Measurements from ENCODE around the gene MAPKAP1. TPM values are rescaled to one million over a fixed set of nuclear protein-coding genes. Genes with fewer than 3 reads are reported as not detected.

MAPKAP1 gene
- total RNA-seq, 2 experiments from 2014 or later = 66.2 to 78.8 TPM

DNA sequence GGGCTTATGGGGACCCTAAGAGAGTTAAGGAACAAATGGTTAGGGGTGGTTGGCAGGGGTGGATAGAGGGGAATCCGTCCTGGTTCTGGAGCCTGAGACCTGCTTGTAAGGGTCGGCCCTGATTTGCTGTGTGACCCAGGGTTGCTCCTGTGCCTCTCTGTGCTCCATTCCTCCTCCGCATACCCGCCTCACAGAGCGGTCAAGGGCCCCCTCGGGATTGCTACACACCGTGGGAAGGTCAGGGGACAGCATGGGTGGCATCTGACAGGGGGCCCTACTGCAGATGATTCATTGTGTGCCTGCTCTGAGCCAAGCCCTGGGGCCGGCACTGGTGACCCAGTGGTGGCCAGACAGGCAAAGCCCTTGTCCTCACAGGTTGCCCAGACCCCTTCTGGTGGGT is 283.0 kb downstream of the MAPKAP1 start:
- H3K36me3 ChIP-seq (ENCODE audit: insufficient read depth, low read length) = no peaks in the 10 kb centered on the region
- POLR2A ChIA-PET = no interaction called here
- intact Hi-C loops (cut with micrococcal nuclease; ENCODE audit: unreplicated experiment) = no loop called here
- CTCF ChIA-PET (ENCODE audit: unreplicated experiment) = no interaction called here
- H2AFZ ChIP-seq (ENCODE audit: low read length) = no peak overlapping the region
- TF ChIP-seq, protein P1, sequence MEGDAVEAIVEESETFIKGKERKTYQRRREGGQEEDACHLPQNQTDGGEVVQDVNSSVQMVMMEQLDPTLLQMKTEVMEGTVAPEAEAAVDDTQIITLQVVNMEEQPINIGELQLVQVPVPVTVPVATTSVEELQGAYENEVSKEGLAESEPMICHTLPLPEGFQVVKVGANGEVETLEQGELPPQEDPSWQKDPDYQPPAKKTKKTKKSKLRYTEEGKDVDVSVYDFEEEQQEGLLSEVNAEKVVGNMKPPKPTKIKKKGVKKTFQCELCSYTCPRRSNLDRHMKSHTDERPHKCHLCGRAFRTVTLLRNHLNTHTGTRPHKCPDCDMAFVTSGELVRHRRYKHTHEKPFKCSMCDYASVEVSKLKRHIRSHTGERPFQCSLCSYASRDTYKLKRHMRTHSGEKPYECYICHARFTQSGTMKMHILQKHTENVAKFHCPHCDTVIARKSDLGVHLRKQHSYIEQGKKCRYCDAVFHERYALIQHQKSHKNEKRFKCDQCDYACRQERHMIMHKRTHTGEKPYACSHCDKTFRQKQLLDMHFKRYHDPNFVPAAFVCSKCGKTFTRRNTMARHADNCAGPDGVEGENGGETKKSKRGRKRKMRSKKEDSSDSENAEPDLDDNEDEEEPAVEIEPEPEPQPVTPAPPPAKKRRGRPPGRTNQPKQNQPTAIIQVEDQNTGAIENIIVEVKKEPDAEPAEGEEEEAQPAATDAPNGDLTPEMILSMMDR (conservative IDR thresholded peaks at IDR 0.05; ENCODE audit: low read length) = no peak
- no peak for TF ChIP-seq EZH2phosphoT487 (IDR thresholded peaks at IDR 0.05; ENCODE audit: borderline replicate concordance, low read depth, low read length)
- H3K4me3 ChIP-seq (ENCODE audit: low read depth, low read length, poor library complexity, severe bottlenecking) = no peak overlapping the region
- H4K20me1 ChIP-seq (ENCODE audit: insufficient read depth, low read length) = no peaks in the 10 kb centered on the region
- no peak for DNase-seq (ENCODE audit: low spot score)
- H3K4me2 ChIP-seq (ENCODE audit: low read length) = no peak overlapping the region
- no peaks in the 10 kb centered on the region for H3K79me2 ChIP-seq (ENCODE audit: insufficient read depth, low read depth, low read length)
- no peak overlapping the region for H3K27ac ChIP-seq (ENCODE audit: low read depth, low read length, poor library complexity, severe bottlenecking)
- H3K9me2 ChIP-seq (ENCODE audit: insufficient read depth, low read length) = no peaks in the 10 kb centered on the region
- no peaks in the 10 kb centered on the region for H3K9me3 ChIP-seq (ENCODE audit: low read length)
- no peaks in the 10 kb centered on the region for H3K4me1 ChIP-seq (ENCODE audit: insufficient read depth, low read length, poor library complexity, severe bottlenecking)
- no TSS peak for BruUV-seq (replicated peaks)

DNA sequence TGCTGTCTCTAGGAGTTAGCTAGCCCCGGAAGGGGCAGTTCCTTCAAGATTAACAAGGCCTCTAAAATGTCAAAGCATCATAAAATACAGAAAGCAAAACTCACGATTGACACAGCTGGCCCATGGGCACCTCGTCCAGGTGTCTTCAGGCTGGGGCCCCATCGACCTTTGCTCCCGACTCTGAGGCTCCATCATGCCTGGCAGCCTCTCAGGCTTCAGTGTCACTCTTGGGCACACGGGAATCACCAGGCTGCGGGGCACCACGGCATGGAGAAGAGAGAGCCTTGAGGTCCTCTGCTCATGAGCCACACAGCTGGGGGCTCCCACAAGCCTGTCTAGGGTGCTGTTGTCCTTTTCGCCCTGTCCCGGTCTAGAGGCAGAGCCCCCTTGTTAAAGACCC is 284.2 kb downstream of the MAPKAP1 start:
- no peak overlapping the region for H3K4me2 ChIP-seq (ENCODE audit: low read length)
- intact Hi-C loops (cut with micrococcal nuclease; ENCODE audit: unreplicated experiment) = no loop called here
- POLR2A ChIA-PET = no interaction called here
- H3K9me2 ChIP-seq (ENCODE audit: insufficient read depth, low read length) = no peaks in the 10 kb centered on the region
- no peak for DNase-seq (ENCODE audit: low spot score)
- CTCF ChIA-PET (ENCODE audit: unreplicated experiment) = no interaction called here
- TF ChIP-seq, protein P1 (conservative IDR thresholded peaks at IDR 0.05; ENCODE audit: low read length) = no peak
- TF ChIP-seq EZH2phosphoT487 (IDR thresholded peaks at IDR 0.05; ENCODE audit: borderline replicate concordance, low read depth, low read length) = no peak
- H4K20me1 ChIP-seq (ENCODE audit: insufficient read depth, low read length) = no peaks in the 10 kb centered on the region
- H3K27ac ChIP-seq (ENCODE audit: low read depth, low read length, poor library complexity, severe bottlenecking) = no peak overlapping the region
- H3K36me3 ChIP-seq (ENCODE audit: insufficient read depth, low read length) = no peaks in the 10 kb centered on the region
- no peaks in the 10 kb centered on the region for H3K79me2 ChIP-seq (ENCODE audit: insufficient read depth, low read depth, low read length)
- H3K4me1 ChIP-seq (ENCODE audit: insufficient read depth, low read length, poor library complexity, severe bottlenecking) = no peaks in the 10 kb centered on the region
- H3K9me3 ChIP-seq (ENCODE audit: low read length) = no peaks in the 10 kb centered on the region
- H2AFZ ChIP-seq (ENCODE audit: low read length) = no peak overlapping the region
- BruUV-seq (replicated peaks) = no TSS peak
- no peak overlapping the region for H3K4me3 ChIP-seq (ENCODE audit: low read depth, low read length, poor library complexity, severe bottlenecking)

DNA sequence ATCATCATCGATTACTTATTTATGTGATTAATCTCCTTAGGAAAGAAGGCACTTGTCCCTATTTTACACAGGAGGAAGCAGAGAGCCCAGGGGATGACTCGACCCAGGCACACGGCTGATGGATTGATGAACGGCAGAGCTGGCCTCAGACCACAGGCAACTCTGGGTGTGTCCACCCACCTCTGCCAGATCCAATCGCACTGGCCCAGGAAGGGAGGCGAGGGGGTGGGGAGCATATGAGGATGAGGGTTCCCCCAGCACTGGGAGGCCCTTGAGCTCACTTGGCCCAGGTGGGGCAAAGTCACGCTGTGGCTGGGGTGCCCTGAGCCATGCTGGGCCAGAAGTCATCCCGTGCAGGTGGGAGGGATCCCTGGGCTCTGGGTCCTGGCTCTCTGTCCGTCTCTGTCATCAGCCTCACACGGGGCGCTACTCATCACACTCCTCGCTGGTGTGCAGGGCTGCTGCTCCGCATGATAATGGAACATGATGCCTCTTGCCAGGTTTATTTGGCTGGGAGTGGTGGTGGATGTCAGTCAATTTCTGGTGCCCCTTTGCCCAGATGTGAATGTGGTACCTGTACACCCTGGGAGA is 285.3 kb downstream of the MAPKAP1 start:
- CTCF ChIA-PET (ENCODE audit: unreplicated experiment) = no interaction called here
- Histone ChIP-seq H3K4me1 (ENCODE audit: insufficient read depth, low read length, poor library complexity, severe bottlenecking) (no peaks in the 10 kb centered on the region), H3K4me3 (ENCODE audit: low read depth, low read length, poor library complexity, severe bottlenecking) (no peak overlapping the region), H3K36me3 (ENCODE audit: insufficient read depth, low read length) (no peaks in the 10 kb centered on the region), H3K79me2 (ENCODE audit: insufficient read depth, low read depth, low read length) (no peaks in the 10 kb centered on the region), H3K9me2 (ENCODE audit: insufficient read depth, low read length) (no peaks in the 10 kb centered on the region), H3K4me2 (ENCODE audit: low read length) (no peak overlapping the region), H3K27ac (ENCODE audit: low read depth, low read length, poor library complexity, severe bottlenecking) (no peak overlapping the region), H4K20me1 (ENCODE audit: insufficient read depth, low read length) (no peaks in the 10 kb centered on the region), H3K9me3 (ENCODE audit: low read length) (no peaks in the 10 kb centered on the region), H2AFZ (ENCODE audit: low read length) (no peak overlapping the region)
- POLR2A ChIA-PET = no interaction called here
- no peak for TF ChIP-seq EZH2phosphoT487 (IDR thresholded peaks at IDR 0.05; ENCODE audit: borderline replicate concordance, low read depth, low read length)
- TF ChIP-seq, protein P1 (conservative IDR thresholded peaks at IDR 0.05; ENCODE audit: low read length) = no peak
- BruUV-seq (replicated peaks) = no TSS peak
- no peak for DNase-seq (ENCODE audit: low spot score)
- intact Hi-C loops (cut with micrococcal nuclease; ENCODE audit: unreplicated experiment) = no loop called here
